Measurements from ENCODE around the gene OPCML.

OPCML gene

GRCh38 chr11:133271871-133272776 lies 260.2 kb downstream of the OPCML start:
- no peak for DNase-seq

GRCh38 chr11:133271206-133271605 lies 261.1 kb downstream of the OPCML start:
- no peak for DNase-seq

- DNase-seq, result no peak
Measured at GRCh38 chr11:133269267-133269666, 263.0 kb downstream of the OPCML start.

- DNase-seq, result no peak
Measured at GRCh38 chr11:133266986-133267385, 265.3 kb downstream of the OPCML start.

- no peak for DNase-seq
Measured at GRCh38 chr11:133265530-133266035, 266.7 kb downstream of the OPCML start.

GRCh38 chr11:133263332-133263731 lies 269.0 kb downstream of the OPCML start:
- no peak for DNase-seq

- DNase-seq, result no peak
Measured at GRCh38 chr11:133258751-133259150, 273.6 kb downstream of the OPCML start.

GRCh38 chr11:133254601-133255000 lies 277.7 kb downstream of the OPCML start:
- no peak for DNase-seq

- no peak for DNase-seq
Measured at GRCh38 chr11:133253570-133253969, 278.7 kb downstream of the OPCML start.

- DNase-seq, result no peak
Measured at GRCh38 chr11:133251841-133252240, 280.5 kb downstream of the OPCML start.

- no peak for DNase-seq
Measured at GRCh38 chr11:133249530-133249929, 282.8 kb downstream of the OPCML start.

GRCh38 chr11:133249065-133249464 lies 283.2 kb downstream of the OPCML start:
- no peak for DNase-seq

GRCh38 chr11:133243832-133244231 lies 288.5 kb downstream of the OPCML start:
- no peak for DNase-seq

- no peak for DNase-seq
Measured at GRCh38 chr11:133240908-133241655, 291.2 kb downstream of the OPCML start.

- no peak for DNase-seq
Measured at GRCh38 chr11:133239575-133239974, 292.7 kb downstream of the OPCML start.

- no peak for DNase-seq
Measured at GRCh38 chr11:133238495-133238894, 293.8 kb downstream of the OPCML start.

- DNase-seq, result no peak
Measured at GRCh38 chr11:133238027-133238426, 294.3 kb downstream of the OPCML start.

GRCh38 chr11:133235381-133235780 lies 296.9 kb downstream of the OPCML start:
- DNase-seq, result no peak

- DNase-seq, result no peak
Measured at GRCh38 chr11:133234883-133235282, 297.4 kb downstream of the OPCML start.

- DNase-seq, result no peak
Measured at GRCh38 chr11:133232665-133233064, 299.6 kb downstream of the OPCML start.

GRCh38 chr11:133230431-133230830 lies 301.9 kb downstream of the OPCML start:
- no peak for DNase-seq

- DNase-seq, result no peak
Measured at GRCh38 chr11:133228471-133229329, 303.6 kb downstream of the OPCML start.

- no peak for DNase-seq
Measured at GRCh38 chr11:133227632-133228111, 304.6 kb downstream of the OPCML start.

All from fibroblast of skin of right biceps (primary cell).